HepG2 (cell line): ENCODE data around the gene TREX2. TPM values are rescaled to one million over a fixed set of nuclear protein-coding genes. Genes with fewer than 3 reads are reported as not detected.
A peak's percentile ranks its signal among the peaks of the same experiment; 100 is the strongest.

ENCODE experiments used
- ATAD3A ChIP-seq: sonication (generic); formaldehyde crosslinking; IDR thresholded peaks from 2 replicates; pipeline ENCODE4 v1.4.0; 2020; ENCODE audit warnings: missing genetic modification reagents
- DPF2 ChIP-seq: sonication (generic); formaldehyde crosslinking; IDR thresholded peaks from 2 replicates; pipeline ENCODE4 v1.4.0; 2020; ENCODE audit warnings: mild to moderate bottlenecking, low read depth, missing genetic modification reagents, borderline replicate concordance
- HDAC1 ChIP-seq: sonication (generic); formaldehyde crosslinking; IDR thresholded peaks from 2 replicates; pipeline ENCODE4 v1.5.1; 2020; ENCODE audit warnings: mild to moderate bottlenecking, missing genetic modification reagents
- HNF4A ChIP-seq: sonication (generic); formaldehyde crosslinking; IDR thresholded peaks from 2 replicates; pipeline ENCODE4 v1.4.0; 2020; ENCODE audit warnings: missing genetic modification reagents
- MNT ChIP-seq: fragments of 450-650 bp; IDR thresholded peaks from 2 replicates; pipeline ENCODE4 v1.6.1; 2016
- MXD3 ChIP-seq: IDR thresholded peaks from 2 replicates; pipeline ENCODE4 v1.6.1; 2016; ENCODE audit warnings: mild to moderate bottlenecking, missing biosample characterization, missing genetic modification reagents
- TCF12 ChIP-seq, 2 experiments: fragments of 450-650 bp in 1 of 2; sonication (generic) in 1 of 2; formaldehyde crosslinking in 1 of 2; IDR thresholded peaks; 2 replicates each; pipeline versions ENCODE4 v1.6.1 to v1.8.0; 2017 to 2022; ENCODE audit warnings: antibody characterized with exemption in 1 of 2, mild to moderate bottlenecking in 1 of 2, missing genetic modification reagents in 1 of 2, moderate library complexity in 1 of 2
- TMF1 ChIP-seq: sonication (generic); formaldehyde crosslinking; IDR thresholded peaks from 2 replicates; pipeline ENCODE4 v1.8.1; 2022; ENCODE audit warnings: low read depth, missing genetic modification reagents
- ZNF160 ChIP-seq: sonication (generic); formaldehyde crosslinking; IDR thresholded peaks from 2 replicates; pipeline ENCODE4 v1.8.0; 2022; ENCODE audit warnings: mild to moderate bottlenecking, inconsistent platforms, missing genetic modification reagents
- ZNF234 ChIP-seq: sonication (generic); formaldehyde crosslinking; conservative IDR thresholded peaks from 2 replicates; pipeline ENCODE4 v1.5.1; 2020; ENCODE audit warnings: mild to moderate bottlenecking, missing genetic modification reagents
- ZNF772 ChIP-seq: sonication (generic); formaldehyde crosslinking; IDR thresholded peaks from 2 replicates; pipeline ENCODE4 v1.5.0; 2020; ENCODE audit warnings: mild to moderate bottlenecking, missing genetic modification reagents
- polyA plus RNA-seq, 8 experiments: library from polyadenylated mRNA; depleted of rRNA in 3 of 8; stranded (reverse) in 7 of 8; unstranded in 1 of 8; fragments of >200 nt; fragmentation: Illumina TruSeq in 4 of 8; extraction: Trizol in 4 of 8; gene quantifications; 2 replicates each; pipeline versions ENCODE4 v1.2.1 to v1.2.3, GENCODE V29; 2011 to 2016; ENCODE audit warnings: low read depth in 4 of 8, missing spikeins in 1 of 8, mixed read lengths in 1 of 8; ENCODE audit not compliant: insufficient read depth in 1 of 8
- total RNA-seq, 5 experiments: library from RNA; depleted of rRNA; stranded (reverse); fragments of >200 nt; fragmentation: Illumina TruSeq; extraction: Trizol; gene quantifications; 2 replicates each; pipeline ENCODE4 v1.2.3, GENCODE V29; 2016; ENCODE audit warnings: low read depth in 1 of 5
- TF ChIP-seq, protein P1 (sequence below): IDR thresholded peaks from 2 replicates; pipeline ENCODE4 v1.6.1; 2016; ENCODE audit warnings: missing compliant biosample characterization, missing genetic modification reagents, borderline replicate concordance
- TF ChIP-seq, protein P2 (sequence below): sonication (generic); formaldehyde crosslinking; IDR thresholded peaks from 2 replicates; pipeline ENCODE4 v1.5.1; 2020; ENCODE audit warnings: mild to moderate bottlenecking, missing genetic modification reagents, moderate library complexity
- TF ChIP-seq, protein P3 (sequence below): sonication (generic); formaldehyde crosslinking; IDR thresholded peaks from 2 replicates; pipeline ENCODE4 v1.5.0; 2020; ENCODE audit warnings: missing genetic modification reagents, mild to moderate bottlenecking, borderline replicate concordance
- TF ChIP-seq, protein P4 (sequence below): sonication (generic); formaldehyde crosslinking; IDR thresholded peaks from 2 replicates; pipeline ENCODE4 v1.5.0; 2020; ENCODE audit warnings: missing genetic modification reagents
- TF ChIP-seq, protein P5 (sequence below): sonication (generic); formaldehyde crosslinking; IDR thresholded peaks from 2 replicates; pipeline ENCODE4 v1.4.0; 2020; ENCODE audit warnings: missing genetic modification reagents

Gene TREX2
- total and polyA plus RNA-seq, 2 of the 13 experiments (the other 11 are each of a cell fraction or from before 2014, with no cell fraction given), result 0.13 to 0.18 TPM

DNA sequence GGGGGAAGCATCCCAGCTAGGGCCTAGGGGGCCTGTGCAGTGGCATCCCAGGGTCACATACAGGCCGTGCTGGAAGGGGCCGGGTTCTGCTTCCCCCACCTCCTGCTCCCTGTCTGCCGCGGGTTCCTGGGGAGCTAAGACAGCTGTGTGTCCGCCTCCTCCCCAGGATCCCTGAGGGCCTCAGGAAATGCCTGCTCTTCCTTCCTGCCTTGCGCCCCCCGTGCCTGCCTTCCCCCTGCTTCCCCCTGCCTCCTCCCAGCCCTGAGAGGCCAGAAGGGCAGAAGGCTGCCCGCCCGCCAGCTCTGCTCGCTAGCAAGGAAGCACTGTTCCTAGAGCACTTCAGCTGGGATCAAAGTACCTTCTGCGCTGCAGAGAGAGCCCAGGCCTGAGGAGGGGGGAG lies 46.1 kb upstream of the TREX2 start (continued):
- TF ChIP-seq, protein P1, sequence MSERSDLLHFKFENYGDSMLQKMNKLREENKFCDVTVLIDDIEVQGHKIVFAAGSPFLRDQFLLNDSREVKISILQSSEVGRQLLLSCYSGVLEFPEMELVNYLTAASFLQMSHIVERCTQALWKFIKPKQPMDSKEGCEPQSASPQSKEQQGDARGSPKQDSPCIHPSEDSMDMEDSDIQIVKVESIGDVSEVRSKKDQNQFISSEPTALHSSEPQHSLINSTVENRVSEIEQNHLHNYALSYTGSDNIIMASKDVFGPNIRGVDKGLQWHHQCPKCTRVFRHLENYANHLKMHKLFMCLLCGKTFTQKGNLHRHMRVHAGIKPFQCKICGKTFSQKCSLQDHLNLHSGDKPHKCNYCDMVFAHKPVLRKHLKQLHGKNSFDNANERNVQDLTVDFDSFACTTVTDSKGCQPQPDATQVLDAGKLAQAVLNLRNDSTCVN (CRISPR knock-in tag), result no peak
- no peak for TF ChIP-seq TCF12 (IDR thresholded peaks at IDR 0.05)
- no peak for TF ChIP-seq TCF12 (CRISPR knock-in tag; IDR thresholded peaks at IDR 0.05)
- TF ChIP-seq, protein P2, sequence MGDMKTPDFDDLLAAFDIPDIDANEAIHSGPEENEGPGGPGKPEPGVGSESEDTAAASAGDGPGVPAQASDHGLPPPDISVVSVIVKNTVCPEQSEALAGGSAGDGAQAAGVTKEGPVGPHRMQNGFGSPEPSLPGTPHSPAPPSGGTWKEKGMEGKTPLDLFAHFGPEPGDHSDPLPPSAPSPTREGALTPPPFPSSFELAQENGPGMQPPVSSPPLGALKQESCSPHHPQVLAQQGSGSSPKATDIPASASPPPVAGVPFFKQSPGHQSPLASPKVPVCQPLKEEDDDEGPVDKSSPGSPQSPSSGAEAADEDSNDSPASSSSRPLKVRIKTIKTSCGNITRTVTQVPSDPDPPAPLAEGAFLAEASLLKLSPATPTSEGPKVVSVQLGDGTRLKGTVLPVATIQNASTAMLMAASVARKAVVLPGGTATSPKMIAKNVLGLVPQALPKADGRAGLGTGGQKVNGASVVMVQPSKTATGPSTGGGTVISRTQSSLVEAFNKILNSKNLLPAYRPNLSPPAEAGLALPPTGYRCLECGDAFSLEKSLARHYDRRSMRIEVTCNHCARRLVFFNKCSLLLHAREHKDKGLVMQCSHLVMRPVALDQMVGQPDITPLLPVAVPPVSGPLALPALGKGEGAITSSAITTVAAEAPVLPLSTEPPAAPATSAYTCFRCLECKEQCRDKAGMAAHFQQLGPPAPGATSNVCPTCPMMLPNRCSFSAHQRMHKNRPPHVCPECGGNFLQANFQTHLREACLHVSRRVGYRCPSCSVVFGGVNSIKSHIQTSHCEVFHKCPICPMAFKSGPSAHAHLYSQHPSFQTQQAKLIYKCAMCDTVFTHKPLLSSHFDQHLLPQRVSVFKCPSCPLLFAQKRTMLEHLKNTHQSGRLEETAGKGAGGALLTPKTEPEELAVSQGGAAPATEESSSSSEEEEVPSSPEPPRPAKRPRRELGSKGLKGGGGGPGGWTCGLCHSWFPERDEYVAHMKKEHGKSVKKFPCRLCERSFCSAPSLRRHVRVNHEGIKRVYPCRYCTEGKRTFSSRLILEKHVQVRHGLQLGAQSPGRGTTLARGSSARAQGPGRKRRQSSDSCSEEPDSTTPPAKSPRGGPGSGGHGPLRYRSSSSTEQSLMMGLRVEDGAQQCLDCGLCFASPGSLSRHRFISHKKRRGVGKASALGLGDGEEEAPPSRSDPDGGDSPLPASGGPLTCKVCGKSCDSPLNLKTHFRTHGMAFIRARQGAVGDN, result peak; percentile 27; the same call in 1 of the 2 replicates
- TF ChIP-seq, protein P3, sequence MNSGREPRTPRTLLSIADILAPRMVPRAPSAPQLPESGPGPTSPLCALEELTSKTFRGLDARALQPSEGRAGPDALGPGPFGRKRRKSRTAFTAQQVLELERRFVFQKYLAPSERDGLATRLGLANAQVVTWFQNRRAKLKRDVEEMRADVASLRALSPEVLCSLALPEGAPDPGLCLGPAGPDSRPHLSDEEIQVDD (CRISPR knock-in tag), result no peak
- peak; percentile 42; the same call in 1 of the 2 replicates for TF ChIP-seq HDAC1 (CRISPR knock-in tag)
- TF ChIP-seq DPF2 (CRISPR knock-in tag), result no peak
- TF ChIP-seq MNT, result no peak
- TF ChIP-seq, protein P4, sequence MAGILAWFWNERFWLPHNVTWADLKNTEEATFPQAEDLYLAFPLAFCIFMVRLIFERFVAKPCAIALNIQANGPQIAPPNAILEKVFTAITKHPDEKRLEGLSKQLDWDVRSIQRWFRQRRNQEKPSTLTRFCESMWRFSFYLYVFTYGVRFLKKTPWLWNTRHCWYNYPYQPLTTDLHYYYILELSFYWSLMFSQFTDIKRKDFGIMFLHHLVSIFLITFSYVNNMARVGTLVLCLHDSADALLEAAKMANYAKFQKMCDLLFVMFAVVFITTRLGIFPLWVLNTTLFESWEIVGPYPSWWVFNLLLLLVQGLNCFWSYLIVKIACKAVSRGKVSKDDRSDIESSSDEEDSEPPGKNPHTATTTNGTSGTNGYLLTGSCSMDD, result no peak
- no peak for TF ChIP-seq TMF1 (CRISPR knock-in tag)
- peak; percentile 7; the same call in 1 of the 2 replicates for TF ChIP-seq HNF4A (CRISPR knock-in tag)
- TF ChIP-seq ZNF234 (CRISPR knock-in tag), result no peak
- TF ChIP-seq ZNF772, result no peak
- TF ChIP-seq ATAD3A, result no peak
- no peak for TF ChIP-seq MXD3
- TF ChIP-seq ZNF160 (CRISPR knock-in tag), result no peak
- TF ChIP-seq, protein P5, sequence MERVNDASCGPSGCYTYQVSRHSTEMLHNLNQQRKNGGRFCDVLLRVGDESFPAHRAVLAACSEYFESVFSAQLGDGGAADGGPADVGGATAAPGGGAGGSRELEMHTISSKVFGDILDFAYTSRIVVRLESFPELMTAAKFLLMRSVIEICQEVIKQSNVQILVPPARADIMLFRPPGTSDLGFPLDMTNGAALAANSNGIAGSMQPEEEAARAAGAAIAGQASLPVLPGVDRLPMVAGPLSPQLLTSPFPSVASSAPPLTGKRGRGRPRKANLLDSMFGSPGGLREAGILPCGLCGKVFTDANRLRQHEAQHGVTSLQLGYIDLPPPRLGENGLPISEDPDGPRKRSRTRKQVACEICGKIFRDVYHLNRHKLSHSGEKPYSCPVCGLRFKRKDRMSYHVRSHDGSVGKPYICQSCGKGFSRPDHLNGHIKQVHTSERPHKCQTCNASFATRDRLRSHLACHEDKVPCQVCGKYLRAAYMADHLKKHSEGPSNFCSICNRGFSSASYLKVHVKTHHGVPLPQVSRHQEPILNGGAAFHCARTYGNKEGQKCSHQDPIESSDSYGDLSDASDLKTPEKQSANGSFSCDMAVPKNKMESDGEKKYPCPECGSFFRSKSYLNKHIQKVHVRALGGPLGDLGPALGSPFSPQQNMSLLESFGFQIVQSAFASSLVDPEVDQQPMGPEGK (CRISPR knock-in tag), result 0 out of 2 replicates have a peak, but pooled peaks have one; percentile 38
